Amygdala (tissue), 56 donors: ENCODE measurements around the gene KCNJ14.

Experiments
- DNase-seq, 56 donors: peaks; one replicate each; lab custom pipeline; 2025; lab: John Stamatoyannopoulos, UW

KCNJ14 gene

GRCh38 chr19:48444129-48444935 is 11.0 kb upstream of the KCNJ14 start:
- peak in 1 of 56 donors; percentile 14 for DNase-seq

GRCh38 chr19:48444936-48445200 is 10.5 kb upstream of the KCNJ14 start:
- no peak for DNase-seq

GRCh38 chr19:48445256-48445605 is 10.1 kb upstream of the KCNJ14 start:
- peak in 29 of 56 donors; percentile 12 to 88 (median 58) for DNase-seq

GRCh38 chr19:48445606-48446481 is 9.5 kb upstream of the KCNJ14 start, which contains the start of gene GRWD1:
Gene GRWD1 (plus strand): TSS chr19:48445983. CDS start chr19:48446006, 23 bp downstream.
- peak; percentile 42 to 93 (median 84) for DNase-seq

GRCh38 chr19:48446579-48446978 is 8.8 kb upstream of the KCNJ14 start:
- no peak for DNase-seq

GRCh38 chr19:48448563-48448962 is 6.8 kb upstream of the KCNJ14 start:
- no peak for DNase-seq

GRCh38 chr19:48450441-48450840 is 4.9 kb upstream of the KCNJ14 start:
- no peak for DNase-seq

GRCh38 chr19:48450863-48451262 is 4.5 kb upstream of the KCNJ14 start:
- DNase-seq: no peak

- no peak for DNase-seq
These were observed 3.8 kb upstream of the KCNJ14 start for GRCh38 chr19:48451624-48452023.

- peak in 1 of 56 donors; percentile 32 for DNase-seq
These were observed 2.8 kb upstream of the KCNJ14 start for GRCh38 chr19:48452289-48453190.

- peak in 19 of 56 donors; percentile 6 to 70 (median 35) for DNase-seq
These were observed 1.1 kb upstream of the KCNJ14 start for GRCh38 chr19:48454150-48454730.

GRCh38 chr19:48455908-48456562 is 661 bp downstream of the KCNJ14 start:
- DNase-seq: no peak

- DNase-seq: no peak
These were observed 1.5 kb downstream of the KCNJ14 start for GRCh38 chr19:48456864-48457263.

- DNase-seq: no peak
These were observed 2.6 kb downstream of the KCNJ14 start for GRCh38 chr19:48458016-48458415.

- DNase-seq: no peak
These were observed 6.2 kb downstream of the KCNJ14 start for GRCh38 chr19:48461651-48461981.

- DNase-seq: no peak
These were observed 6.7 kb downstream of the KCNJ14 start for GRCh38 chr19:48461982-48462655.

GRCh38 chr19:48465215-48465614 is 9.8 kb downstream of the KCNJ14 start:
- DNase-seq: no peak

GRCh38 chr19:48466561-48467325 is 11.4 kb downstream of the KCNJ14 start:
- DNase-seq: no peak
